ENCODE measurements around the gene VAV2.

VAV2 gene

DNA sequence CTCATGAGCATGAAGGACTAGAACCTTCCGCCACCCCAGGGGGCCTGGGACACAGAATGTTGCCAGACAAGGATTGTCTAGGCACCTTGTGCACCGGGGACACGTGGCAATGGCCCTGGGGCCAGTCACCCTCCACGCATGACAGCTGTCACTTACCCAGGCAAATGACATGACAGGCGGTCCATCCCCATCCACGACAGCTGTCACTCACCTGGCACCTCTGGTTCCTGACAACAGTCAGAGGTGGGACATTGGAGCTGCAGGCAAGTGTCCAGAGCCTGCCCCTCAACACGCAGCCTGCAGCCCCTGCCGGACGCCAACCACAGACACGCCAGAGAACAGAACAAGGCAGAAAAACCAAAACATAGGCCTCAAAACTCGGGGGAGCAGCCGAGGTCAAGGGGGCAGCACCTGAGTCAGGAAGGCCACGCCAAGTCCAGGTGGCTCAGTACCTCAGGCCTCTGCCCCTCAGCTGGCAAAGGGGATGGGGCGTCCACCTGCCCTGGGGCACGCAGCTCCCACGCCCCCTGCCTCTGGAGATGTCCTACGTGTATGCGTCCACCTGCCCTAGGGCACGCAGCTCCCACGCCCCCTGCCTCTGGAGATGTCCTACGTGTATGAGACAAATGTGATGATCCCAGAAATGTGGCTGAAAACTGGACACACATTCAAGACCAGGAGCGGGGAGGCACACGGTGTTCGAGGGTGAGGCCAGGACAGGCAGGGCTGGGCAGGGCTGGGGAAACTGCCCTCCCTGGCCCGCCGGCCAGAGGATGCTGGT is 14.5 kb downstream of the VAV2 start:
- H3K27ac ChIP-seq (ENCODE audit: low read depth, low read length) = no peak overlapping the region

GRCh38 chr9:133976887-133977286 is 15.2 kb downstream of the VAV2 start:
- no peak overlapping the region for H3K27ac ChIP-seq (ENCODE audit: low read depth, low read length)
- 0 out of 2 replicates have a peak, but pooled peaks cover 9% of the 10 kb centered on the region for H3K4me1 ChIP-seq (ENCODE audit: control insufficient read depth, insufficient read depth, low read length)
- H3K27me3 ChIP-seq (ENCODE audit: control insufficient read depth, insufficient read depth, low read length) = no peaks in the 10 kb centered on the region

More for the DNA sequence above, 14.5 kb downstream of the VAV2 start:
- Histone ChIP-seq H3K27me3 (ENCODE audit: control insufficient read depth, insufficient read depth, low read length) (no peaks in the 10 kb centered on the region), H3K4me1 (ENCODE audit: control insufficient read depth, insufficient read depth, low read length) (0 out of 2 replicates have a peak, but pooled peaks cover 5% of the 10 kb centered on the region), H3K4me3 (ENCODE audit: low read depth, low read length) (no peak overlapping the region), H3K9ac (ENCODE audit: low read depth, low read length) (no peak overlapping the region), H3K9me3 (ENCODE audit: control insufficient read depth, insufficient read depth, low read length) (no peaks in the 10 kb centered on the region), H3K36me3 (ENCODE audit: control insufficient read depth, insufficient read depth, low read length) (no peaks in the 10 kb centered on the region)

DNA sequence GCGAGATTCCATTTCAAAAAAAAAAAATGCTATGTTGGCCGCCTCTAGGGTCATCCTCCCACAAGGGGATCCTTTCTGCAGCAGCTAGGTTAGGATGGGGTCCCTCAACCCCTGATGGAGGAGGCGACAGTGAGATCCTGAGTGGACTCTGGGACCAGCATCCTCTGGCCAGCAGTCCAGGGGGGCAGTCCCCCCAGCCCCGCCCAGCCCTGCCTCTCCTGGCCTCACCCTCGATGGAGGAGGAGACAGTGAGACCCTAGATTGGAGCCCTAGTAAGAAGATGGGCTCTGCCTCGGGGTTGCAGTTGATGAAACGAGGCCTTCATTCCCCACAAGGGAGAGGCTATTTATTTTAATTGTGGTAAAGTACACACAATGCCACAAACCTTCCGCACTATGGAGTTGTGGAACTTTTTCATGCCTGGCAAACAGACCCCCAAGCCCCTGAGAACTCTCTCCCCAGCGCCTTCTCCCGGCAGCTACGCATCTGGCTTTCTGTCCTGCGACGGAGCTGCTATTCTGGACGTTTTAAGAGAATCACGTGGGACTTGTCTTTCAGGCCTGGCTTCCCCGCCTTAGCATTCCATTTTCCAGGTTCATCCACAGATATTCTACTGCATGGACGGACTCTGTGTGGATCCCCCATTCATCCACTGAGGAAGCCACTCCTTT is 15.8 kb downstream of the VAV2 start:
- H3K9ac ChIP-seq (ENCODE audit: low read depth, low read length) = no peak overlapping the region
- no peaks in the 10 kb centered on the region for H3K36me3 ChIP-seq (ENCODE audit: control insufficient read depth, insufficient read depth, low read length)
- H3K27ac ChIP-seq (ENCODE audit: low read depth, low read length) = no peak overlapping the region
- no peak overlapping the region for H3K4me3 ChIP-seq (ENCODE audit: low read depth, low read length)
- peaks cover 11% of the 10 kb centered on the region; the same call in 1 of the 2 replicates for H3K4me1 ChIP-seq (ENCODE audit: control insufficient read depth, insufficient read depth, low read length)
- H3K9me3 ChIP-seq (ENCODE audit: control insufficient read depth, insufficient read depth, low read length) = no peaks in the 10 kb centered on the region
- no peaks in the 10 kb centered on the region for H3K27me3 ChIP-seq (ENCODE audit: control insufficient read depth, insufficient read depth, low read length)

More at GRCh38 chr9:133976887-133977286, 15.2 kb downstream of the VAV2 start:
- Histone ChIP-seq H3K36me3 (ENCODE audit: control insufficient read depth, insufficient read depth, low read length) (no peaks in the 10 kb centered on the region), H3K9ac (ENCODE audit: low read depth, low read length) (no peak overlapping the region), H3K9me3 (ENCODE audit: control insufficient read depth, insufficient read depth, low read length) (no peaks in the 10 kb centered on the region), H3K4me3 (ENCODE audit: low read depth, low read length) (no peak overlapping the region)

- Histone ChIP-seq H3K27me3 (ENCODE audit: control insufficient read depth, insufficient read depth, low read length) (no peaks in the 10 kb centered on the region), H3K4me1 (ENCODE audit: control insufficient read depth, insufficient read depth, low read length) (peaks cover 14% of the 10 kb centered on the region; the same call in 1 of the 2 replicates), H3K4me3 (ENCODE audit: low read depth, low read length) (no peak overlapping the region), H3K36me3 (ENCODE audit: control insufficient read depth, insufficient read depth, low read length) (no peaks in the 10 kb centered on the region), H3K27ac (ENCODE audit: low read depth, low read length) (no peak overlapping the region), H3K9me3 (ENCODE audit: control insufficient read depth, insufficient read depth, low read length) (no peaks in the 10 kb centered on the region), H3K9ac (ENCODE audit: low read depth, low read length) (no peak overlapping the region)
Measured at GRCh38 chr9:133975511-133975910, 16.6 kb downstream of the VAV2 start.

- Histone ChIP-seq H3K4me1 (ENCODE audit: control insufficient read depth, insufficient read depth, low read length) (peaks cover 14% of the 10 kb centered on the region; the same call in 1 of the 2 replicates), H3K9me3 (ENCODE audit: control insufficient read depth, insufficient read depth, low read length) (no peaks in the 10 kb centered on the region), H3K36me3 (ENCODE audit: control insufficient read depth, insufficient read depth, low read length) (no peaks in the 10 kb centered on the region), H3K9ac (ENCODE audit: low read depth, low read length) (no peak overlapping the region), H3K27me3 (ENCODE audit: control insufficient read depth, insufficient read depth, low read length) (no peaks in the 10 kb centered on the region), H3K27ac (ENCODE audit: low read depth, low read length) (no peak overlapping the region), H3K4me3 (ENCODE audit: low read depth, low read length) (no peak overlapping the region)
Measured at GRCh38 chr9:133974631-133975341, 17.3 kb downstream of the VAV2 start.

DNA sequence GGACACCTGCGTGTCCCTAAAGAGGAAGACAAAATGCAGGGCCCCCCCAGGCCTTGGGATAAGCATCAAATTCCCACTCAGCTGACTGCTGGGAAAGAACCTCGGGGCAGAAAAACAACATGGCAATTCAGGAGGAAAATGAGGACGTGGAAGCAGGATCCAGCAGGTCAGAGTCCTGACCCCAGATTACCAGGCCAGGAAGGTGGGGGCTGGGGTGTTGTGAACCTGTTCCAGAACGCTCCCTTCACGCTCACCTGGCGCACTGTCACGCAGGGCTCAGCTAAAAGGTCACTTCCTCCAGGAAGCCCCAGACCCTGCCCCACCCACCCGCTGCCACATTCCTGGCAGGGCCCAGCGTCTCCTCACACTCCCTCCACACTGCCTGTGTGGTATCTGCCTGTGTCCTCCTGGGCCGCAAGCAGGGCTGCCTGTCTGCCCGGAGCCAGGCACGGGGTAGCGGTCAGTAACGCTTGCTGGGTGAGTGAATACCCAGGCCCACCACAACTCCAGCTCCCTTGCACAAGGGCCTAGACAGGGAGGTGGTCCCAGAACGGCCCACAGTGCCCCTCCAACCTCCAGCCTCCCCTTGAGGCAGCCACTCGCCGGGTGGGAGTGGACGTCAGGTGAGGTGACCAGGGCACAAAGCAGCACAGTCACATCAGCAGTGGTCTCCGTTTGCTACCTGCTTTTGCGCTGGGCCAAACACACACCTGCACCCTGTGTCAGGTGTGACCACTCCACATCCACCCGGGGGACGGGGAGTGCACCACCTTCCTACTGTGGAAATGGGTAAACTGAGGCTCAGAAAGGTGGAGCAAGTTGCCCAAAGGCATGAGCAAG is 18.1 kb downstream of the VAV2 start:
- H3K27ac ChIP-seq (ENCODE audit: low read depth, low read length) = no peak overlapping the region
- H3K4me3 ChIP-seq (ENCODE audit: low read depth, low read length) = no peak overlapping the region
- no peaks in the 10 kb centered on the region for H3K36me3 ChIP-seq (ENCODE audit: control insufficient read depth, insufficient read depth, low read length)
- H3K4me1 ChIP-seq (ENCODE audit: control insufficient read depth, insufficient read depth, low read length) = peaks cover 10% of the 10 kb centered on the region; the same call in 1 of the 2 replicates
- H3K9me3 ChIP-seq (ENCODE audit: control insufficient read depth, insufficient read depth, low read length) = no peaks in the 10 kb centered on the region
- H3K27me3 ChIP-seq (ENCODE audit: control insufficient read depth, insufficient read depth, low read length) = no peaks in the 10 kb centered on the region
- no peak overlapping the region for H3K9ac ChIP-seq (ENCODE audit: low read depth, low read length)

DNA sequence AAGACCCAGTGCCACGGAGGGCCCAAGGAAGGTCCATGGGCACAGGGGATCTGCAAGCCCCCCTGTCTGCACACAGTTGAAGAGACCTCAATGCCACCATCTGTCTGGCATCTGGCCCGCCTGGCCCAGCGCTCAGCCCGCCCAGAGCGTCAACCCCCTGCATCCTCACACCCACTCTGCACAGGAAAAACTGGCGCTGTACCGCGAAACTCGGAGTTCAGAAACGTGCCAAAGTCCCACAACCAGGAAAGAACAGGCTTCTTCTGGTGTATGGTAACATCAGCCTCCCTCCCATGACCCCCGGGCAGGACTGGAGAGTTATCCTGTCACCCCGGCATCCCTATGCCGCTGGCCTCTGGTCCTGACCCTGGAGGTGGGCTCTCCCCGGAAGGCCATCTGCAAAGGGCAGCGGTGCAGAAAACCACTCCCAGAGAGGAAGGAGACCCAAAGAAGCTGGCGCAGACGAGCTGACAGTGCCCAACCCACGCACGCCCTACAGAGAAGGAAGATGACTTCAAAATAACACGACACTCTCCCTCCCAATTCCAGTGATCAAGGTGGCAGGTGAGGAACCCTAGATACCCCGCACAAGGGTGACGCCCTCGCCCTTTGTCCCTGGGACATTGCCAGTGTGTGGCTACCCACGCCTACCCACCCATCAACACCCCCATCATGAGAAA is 18.9 kb downstream of the VAV2 start:
- H3K36me3 ChIP-seq (ENCODE audit: control insufficient read depth, insufficient read depth, low read length) = no peaks in the 10 kb centered on the region
- no peaks in the 10 kb centered on the region for H3K9me3 ChIP-seq (ENCODE audit: control insufficient read depth, insufficient read depth, low read length)
- H3K9ac ChIP-seq (ENCODE audit: low read depth, low read length) = no peak overlapping the region
- H3K4me1 ChIP-seq (ENCODE audit: control insufficient read depth, insufficient read depth, low read length) = peaks cover 10% of the 10 kb centered on the region; the same call in 1 of the 2 replicates
- H3K27me3 ChIP-seq (ENCODE audit: control insufficient read depth, insufficient read depth, low read length) = no peaks in the 10 kb centered on the region
- H3K27ac ChIP-seq (ENCODE audit: low read depth, low read length) = no peak overlapping the region
- H3K4me3 ChIP-seq (ENCODE audit: low read depth, low read length) = no peak overlapping the region

- Histone ChIP-seq H3K27ac (ENCODE audit: low read depth, low read length) (no peak overlapping the region), H3K9me3 (ENCODE audit: control insufficient read depth, insufficient read depth, low read length) (no peaks in the 10 kb centered on the region), H3K4me3 (ENCODE audit: low read depth, low read length) (no peak overlapping the region), H3K27me3 (ENCODE audit: control insufficient read depth, insufficient read depth, low read length) (no peaks in the 10 kb centered on the region), H3K36me3 (ENCODE audit: control insufficient read depth, insufficient read depth, low read length) (no peaks in the 10 kb centered on the region), H3K9ac (ENCODE audit: low read depth, low read length) (no peak overlapping the region), H3K4me1 (ENCODE audit: control insufficient read depth, insufficient read depth, low read length) (peaks cover 10% of the 10 kb centered on the region; the same call in 1 of the 2 replicates)
Measured at GRCh38 chr9:133971981-133972941, 19.9 kb downstream of the VAV2 start.

DNA sequence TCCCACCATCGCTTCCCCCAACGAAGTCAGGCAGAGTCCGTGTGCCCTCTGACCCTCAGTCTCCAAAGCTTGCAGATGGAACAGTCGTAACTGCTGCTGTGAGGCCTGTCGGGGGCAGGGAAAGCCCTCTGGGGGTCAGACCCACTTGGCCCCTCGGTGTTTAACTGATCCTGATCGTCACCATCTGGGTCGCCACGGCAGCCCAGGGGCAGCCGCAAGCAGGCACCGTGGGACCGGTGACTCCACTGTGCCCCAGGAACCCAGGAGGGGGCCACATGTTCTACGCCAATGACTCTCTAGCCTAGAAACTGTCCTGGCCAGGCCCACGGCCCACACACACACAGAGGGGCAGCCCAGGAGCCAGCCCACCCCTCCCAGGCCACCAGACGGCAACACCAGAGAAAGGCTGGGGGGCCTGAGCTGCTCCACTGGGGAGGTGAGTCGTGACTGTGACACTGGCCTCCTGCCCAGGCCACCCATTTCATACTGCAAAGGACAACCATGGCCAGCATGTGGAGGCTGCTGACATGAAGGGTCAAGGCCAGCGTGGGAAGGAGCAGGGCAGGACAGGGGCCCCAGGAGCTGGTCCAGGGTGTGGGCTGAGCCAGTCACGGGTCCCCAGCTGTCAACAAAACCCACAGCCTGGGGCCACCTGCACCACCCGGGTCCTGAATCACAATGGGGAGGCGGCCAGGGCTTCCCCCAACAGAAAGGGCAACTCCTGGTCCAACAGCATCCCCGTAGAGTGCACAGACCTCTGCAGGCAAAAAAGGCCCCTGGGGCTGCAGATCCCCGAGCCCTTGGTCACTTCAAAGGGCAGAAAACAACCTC is 20.8 kb downstream of the VAV2 start:
- no peaks in the 10 kb centered on the region for H3K36me3 ChIP-seq (ENCODE audit: control insufficient read depth, insufficient read depth, low read length)
- H3K27me3 ChIP-seq (ENCODE audit: control insufficient read depth, insufficient read depth, low read length) = no peaks in the 10 kb centered on the region
- no peak overlapping the region for H3K27ac ChIP-seq (ENCODE audit: low read depth, low read length)
- no peak overlapping the region for H3K9ac ChIP-seq (ENCODE audit: low read depth, low read length)
- no peaks in the 10 kb centered on the region for H3K9me3 ChIP-seq (ENCODE audit: control insufficient read depth, insufficient read depth, low read length)
- no peak overlapping the region for H3K4me3 ChIP-seq (ENCODE audit: low read depth, low read length)
- peaks cover 10% of the 10 kb centered on the region; the same call in 1 of the 2 replicates for H3K4me1 ChIP-seq (ENCODE audit: control insufficient read depth, insufficient read depth, low read length)

All from HUES48 (cell line).